ENCODE results near the gene STAC2. TPM values are rescaled to one million over a fixed set of nuclear protein-coding genes. Genes with fewer than 3 reads are reported as not detected.
A peak's percentile ranks its signal among the peaks of the same experiment; 100 is the strongest.

STAC2 gene
- total RNA-seq, 2 experiments from 2014 or later = not detected

DNA sequence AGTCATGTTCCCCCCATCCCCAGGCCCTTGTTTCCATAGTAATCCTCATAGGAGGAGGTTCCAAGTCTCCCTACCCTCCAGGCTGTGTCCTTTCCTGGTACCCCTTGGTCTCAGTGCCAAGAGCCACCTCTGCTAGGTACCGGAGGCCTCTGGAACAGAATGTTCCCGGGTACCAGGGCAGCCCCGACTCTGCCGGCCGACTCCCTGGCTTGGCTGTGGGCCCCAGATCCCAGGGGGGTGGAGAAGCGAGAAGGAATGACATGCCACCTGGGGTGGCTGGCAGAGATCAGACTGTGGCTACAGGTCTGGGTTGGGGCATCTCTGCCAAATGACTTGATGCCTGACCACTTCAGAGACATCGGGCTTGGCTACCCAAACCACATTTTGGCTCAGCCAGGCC lies 3.6 kb downstream of the STAC2 start:
- no peak overlapping the region for H3K4me3 Mint-ChIP-seq
- no peak for ATAC-seq
- no peak overlapping the region for H3K27ac Mint-ChIP-seq
- H3K9me3 Mint-ChIP-seq (ENCODE audit: low read depth) = no peaks in the 10 kb centered on the region
- POLR2A ChIA-PET = no interaction called here
- peaks cover 6% of the 10 kb centered on the region for H3K4me1 Mint-ChIP-seq
- CTCF ChIA-PET = interaction anchor here (1.1 to 1.8 kb wide), 4 partner anchors 10 to 23 kb away, joined by 3 to 7 read pairs (median 5); no protein-coding TSS in a partner anchor
- no peaks in the 10 kb centered on the region for H3K36me3 Mint-ChIP-seq (ENCODE audit: low read depth)
- DNase-seq = no peak
- intact Hi-C loops (cut with DNase I, micrococcal nuclease) = no loop called here
- H3K27me3 Mint-ChIP-seq = peaks cover 30% of the 10 kb centered on the region

DNA sequence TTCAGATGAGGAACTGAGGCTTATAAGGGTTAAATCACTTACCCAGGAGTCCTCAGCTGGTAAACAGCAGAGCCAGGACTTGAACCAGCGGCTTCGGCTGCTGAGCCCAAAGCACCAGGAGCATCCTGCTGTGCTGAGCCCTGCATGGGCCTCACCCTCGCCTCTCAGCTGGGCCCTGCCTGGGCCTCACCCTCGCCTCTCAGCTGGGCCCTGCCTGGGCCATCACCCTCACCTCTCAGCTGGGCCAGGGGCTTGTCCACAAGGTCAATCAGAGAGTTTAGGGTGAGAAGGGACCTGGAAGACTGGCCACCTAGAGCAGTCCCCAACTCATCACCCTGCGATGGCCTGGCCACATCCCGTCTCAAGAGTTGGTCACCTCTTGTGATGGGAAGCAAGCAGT lies 4.2 kb downstream of the STAC2 start:
- intact Hi-C loops (cut with DNase I, micrococcal nuclease) = no loop called here
- Mint-ChIP-seq H3K36me3 (ENCODE audit: low read depth) (no peaks in the 10 kb centered on the region), H3K4me1 (peaks cover 6% of the 10 kb centered on the region), H3K27ac (no peak overlapping the region), H3K9me3 (ENCODE audit: low read depth) (no peaks in the 10 kb centered on the region), H3K27me3 (peaks cover 35% of the 10 kb centered on the region), H3K4me3 (no peak overlapping the region)
- DNase-seq = no peak
- POLR2A ChIA-PET = no interaction called here
- CTCF ChIA-PET = interaction anchor here (0.6 to 1.2 kb wide), 4 partner anchors 11 to 23 kb away, joined by 3 to 6 read pairs (median 4); no protein-coding TSS in a partner anchor
- ATAC-seq = no peak

DNA sequence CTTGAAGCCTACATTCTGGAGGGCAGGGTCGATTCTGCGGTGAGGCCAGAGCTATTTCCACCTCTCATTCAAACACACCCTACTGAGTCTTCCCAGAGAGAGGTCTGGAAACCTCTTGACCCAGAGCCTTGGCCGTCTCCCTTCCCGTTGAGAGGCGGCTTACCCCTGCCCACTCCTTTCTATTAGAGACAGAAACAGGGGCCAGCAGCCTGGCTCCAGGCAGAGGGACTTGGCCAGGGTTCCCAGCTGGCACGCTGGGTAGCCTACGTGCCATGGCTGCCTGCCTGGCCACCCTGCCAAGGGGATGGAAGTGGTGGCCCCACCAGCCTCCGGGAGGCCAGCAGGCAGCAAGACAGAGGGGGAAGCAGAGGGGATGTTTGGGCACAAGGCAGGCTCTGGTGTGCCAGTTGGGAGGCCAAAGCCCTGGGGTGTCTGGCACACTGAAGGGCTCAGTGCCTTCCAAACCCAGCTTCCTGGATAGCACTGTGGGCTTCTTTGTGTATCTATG lies 6.0 kb downstream of the STAC2 start:
- Mint-ChIP-seq H3K36me3 (ENCODE audit: low read depth) (no peaks in the 10 kb centered on the region), H3K4me1 (peaks cover under 1% of the 10 kb centered on the region), H3K27me3 (peaks cover 27% of the 10 kb centered on the region), H3K9me3 (ENCODE audit: low read depth) (no peaks in the 10 kb centered on the region), H3K27ac (no peak overlapping the region), H3K4me3 (no peak overlapping the region)
- intact Hi-C loops (cut with DNase I, micrococcal nuclease) = no loop called here
- DNase-seq (no peak), ATAC-seq (no peak)
- CTCF ChIA-PET = interaction anchor here (1.0 to 1.3 kb wide), 3 partner anchors 12 to 24 kb away, joined by 3 to 4 read pairs (median 3); no protein-coding TSS in a partner anchor
- POLR2A ChIA-PET = no interaction called here

DNA sequence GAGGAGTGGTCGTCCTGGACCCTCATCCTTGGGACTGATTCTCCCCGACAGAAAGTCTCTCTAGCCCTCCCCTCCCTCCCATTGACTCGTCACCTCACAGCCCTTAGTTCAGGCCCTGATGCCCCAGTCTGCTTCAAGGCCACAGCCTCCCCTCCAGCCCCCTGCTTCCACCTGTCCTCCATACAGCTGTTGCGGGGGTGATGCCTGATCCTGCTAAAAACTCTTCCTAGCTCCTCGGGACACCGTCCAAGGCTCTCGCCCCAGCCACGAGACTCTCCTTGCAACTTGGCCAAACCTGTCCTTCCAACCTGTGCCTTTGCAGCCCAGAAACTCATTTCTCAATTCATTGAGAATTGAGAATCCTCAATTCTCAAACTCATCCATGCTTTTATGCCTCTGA lies 6.8 kb downstream of the STAC2 start:
- intact Hi-C loops (cut with DNase I, micrococcal nuclease) = no loop called here
- ATAC-seq = no peak
- CTCF ChIA-PET = interaction anchor here (0.6 to 1.3 kb wide), 4 partner anchors 12 to 179 kb away, joined by 3 to 4 read pairs (median 4); no protein-coding TSS in a partner anchor
- H3K4me3 Mint-ChIP-seq = no peak overlapping the region
- H3K27me3 Mint-ChIP-seq = peaks cover 22% of the 10 kb centered on the region
- no peak for DNase-seq
- POLR2A ChIA-PET = no interaction called here
- no peaks in the 10 kb centered on the region for H3K4me1 Mint-ChIP-seq
- H3K27ac Mint-ChIP-seq = no peak overlapping the region
- no peaks in the 10 kb centered on the region for H3K9me3 Mint-ChIP-seq (ENCODE audit: low read depth)
- no peaks in the 10 kb centered on the region for H3K36me3 Mint-ChIP-seq (ENCODE audit: low read depth)

DNA sequence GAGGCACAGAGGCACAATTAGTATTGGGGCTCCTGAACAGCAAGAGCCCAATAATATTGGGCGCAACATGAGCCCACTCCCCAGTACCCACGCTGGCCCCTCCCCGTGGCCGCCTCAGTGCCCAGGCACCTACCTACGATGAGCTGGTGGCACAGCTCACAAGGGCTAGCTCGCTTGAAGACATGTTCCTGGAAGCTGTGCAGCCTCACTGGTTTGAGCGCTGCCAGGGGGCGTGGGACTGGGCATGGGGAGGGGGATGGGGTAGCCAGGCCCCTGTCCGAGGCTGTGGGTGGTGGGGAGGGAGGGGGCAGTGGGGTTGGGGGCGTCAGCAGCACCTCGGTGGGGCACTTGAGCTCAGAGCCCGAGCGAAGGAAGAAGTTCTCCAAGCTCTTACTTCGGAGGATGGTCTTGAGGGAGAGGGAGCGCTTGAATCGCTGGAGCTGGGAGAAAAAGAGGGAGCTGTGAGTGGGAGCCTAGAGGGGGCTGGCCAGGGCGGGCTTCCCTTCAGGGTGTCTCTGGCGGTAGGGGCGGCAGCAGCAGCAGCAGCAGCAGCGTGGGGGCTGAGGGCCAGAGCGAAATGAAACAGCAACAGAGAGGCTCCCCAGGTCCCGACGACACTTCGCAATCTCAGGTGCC lies 7.9 kb downstream of the STAC2 start:
- H3K4me1 Mint-ChIP-seq = no peaks in the 10 kb centered on the region
- H3K4me3 Mint-ChIP-seq = no peak overlapping the region
- ATAC-seq = no peak
- no peaks in the 10 kb centered on the region for H3K9me3 Mint-ChIP-seq (ENCODE audit: low read depth)
- intact Hi-C loops (cut with DNase I, micrococcal nuclease) = no loop called here
- peaks cover 18% of the 10 kb centered on the region for H3K27me3 Mint-ChIP-seq
- H3K36me3 Mint-ChIP-seq (ENCODE audit: low read depth) = no peaks in the 10 kb centered on the region
- CTCF ChIA-PET = interaction anchor here (0.6 to 1.1 kb wide), 5 partner anchors 13 to 437 kb away, joined by 3 to 7 read pairs (median 3); no protein-coding TSS in a partner anchor
- DNase-seq = no peak
- H3K27ac Mint-ChIP-seq = no peak overlapping the region
- POLR2A ChIA-PET = interaction anchor here (0.6 to 0.8 kb wide), 3 partner anchors 12 to 126 kb away, joined by 3 to 8 read pairs (median 4); no protein-coding TSS in a partner anchor

DNA sequence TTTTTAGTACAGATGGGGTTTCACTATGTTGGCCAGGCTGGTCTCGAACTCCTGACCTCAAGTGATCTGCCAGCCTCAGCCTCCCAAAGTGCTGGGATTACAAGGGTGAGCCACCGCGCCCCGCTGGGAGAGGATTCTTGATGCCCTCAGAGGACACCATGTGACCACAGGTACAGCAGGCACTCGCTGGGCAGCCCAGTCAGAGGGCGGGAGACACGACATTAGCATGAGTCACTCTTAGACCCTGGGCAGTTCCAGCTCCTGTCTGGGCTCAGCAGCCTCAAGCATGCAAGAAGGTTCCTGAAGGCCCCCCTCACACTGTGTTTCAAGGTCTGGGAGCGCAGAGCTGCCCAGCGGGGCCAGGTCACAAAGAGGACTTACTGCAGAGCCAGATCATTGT lies 11.9 kb downstream of the STAC2 start:
- no peaks in the 10 kb centered on the region for H3K36me3 Mint-ChIP-seq (ENCODE audit: low read depth)
- no peak overlapping the region for H3K4me3 Mint-ChIP-seq
- no peaks in the 10 kb centered on the region for H3K9me3 Mint-ChIP-seq (ENCODE audit: low read depth)
- intact Hi-C loops (cut with DNase I, micrococcal nuclease) = no loop called here
- ATAC-seq = no peak
- peaks cover 11% of the 10 kb centered on the region for H3K27me3 Mint-ChIP-seq
- DNase-seq = no peak
- peaks cover 12% of the 10 kb centered on the region for H3K4me1 Mint-ChIP-seq
- ChIA-PET CTCF (no interaction called here), POLR2A (no interaction called here)
- no peak overlapping the region for H3K27ac Mint-ChIP-seq

DNA sequence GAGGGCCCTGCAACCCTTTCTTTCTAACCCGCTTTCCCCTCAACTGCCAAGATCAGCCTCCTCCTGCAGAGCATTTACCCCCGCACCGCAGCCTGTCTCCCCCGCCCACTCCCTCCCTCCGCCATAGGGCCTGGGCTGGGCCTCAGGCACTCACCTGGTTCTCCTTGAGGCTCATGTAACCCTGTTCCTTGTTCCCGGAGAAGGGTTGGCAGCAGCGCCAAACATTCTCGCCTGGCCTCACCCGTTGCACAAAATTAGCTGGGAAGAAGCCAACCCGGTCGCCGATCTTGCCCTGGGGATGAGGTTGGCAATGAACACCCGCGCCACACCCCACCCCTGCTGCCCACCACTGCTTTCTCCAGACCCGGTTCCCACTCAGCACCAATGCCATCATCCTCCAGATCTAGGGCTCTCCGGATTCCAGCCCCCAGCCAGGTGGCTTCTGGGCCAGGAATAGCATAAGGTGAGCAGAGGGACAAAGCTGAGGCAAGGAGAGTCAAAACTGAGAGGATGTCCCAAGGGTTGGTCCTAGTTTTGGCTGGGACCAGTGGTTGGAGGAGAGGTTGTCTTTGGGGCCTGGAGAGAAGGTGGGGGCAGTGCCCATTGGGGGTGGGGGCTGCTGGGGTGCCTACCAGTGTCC lies 12.8 kb downstream of the STAC2 start:
- POLR2A ChIA-PET = no interaction called here
- intact Hi-C loops (cut with DNase I, micrococcal nuclease) = no loop called here
- Mint-ChIP-seq H3K27ac (no peak overlapping the region), H3K4me3 (no peak overlapping the region), H3K36me3 (ENCODE audit: low read depth) (no peaks in the 10 kb centered on the region), H3K4me1 (peaks cover 21% of the 10 kb centered on the region), H3K9me3 (ENCODE audit: low read depth) (no peaks in the 10 kb centered on the region), H3K27me3 (peaks cover 9% of the 10 kb centered on the region)
- CTCF ChIA-PET = interaction anchor here (0.7 kb wide), 1 partner anchor 224 kb away, joined by 3 read pairs; no protein-coding TSS in a partner anchor
- DNase-seq = no peak
- no peak for ATAC-seq

DNA sequence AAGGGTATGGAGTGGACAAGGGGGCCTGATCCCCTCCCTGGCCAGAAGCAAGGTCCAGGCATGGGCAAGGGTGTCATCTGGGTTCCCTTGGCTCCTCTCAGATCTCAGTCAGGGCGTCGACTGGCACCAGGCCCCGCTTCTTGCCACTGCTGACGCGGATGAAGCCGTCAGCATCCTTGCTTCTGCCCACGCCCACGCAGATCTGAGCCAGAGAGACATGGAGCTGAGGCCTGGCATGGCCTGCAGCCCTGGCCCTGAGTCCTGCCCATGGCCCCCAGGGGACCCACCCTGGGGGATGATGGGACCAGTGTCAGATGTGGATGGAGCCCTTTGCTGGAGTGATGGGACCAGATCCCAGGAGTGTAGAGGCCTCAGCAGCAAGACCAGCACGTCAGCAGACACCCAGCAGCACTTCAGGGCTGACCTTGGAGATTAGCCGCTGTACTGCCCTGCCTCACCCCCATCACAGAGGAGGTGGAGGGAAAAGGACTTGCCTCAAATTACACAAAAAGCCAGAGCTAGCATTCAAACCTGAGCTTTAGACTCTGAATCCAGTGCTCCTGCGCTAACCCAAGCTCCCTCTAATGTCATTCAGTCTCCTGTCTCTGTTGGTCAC lies 13.4 kb downstream of the STAC2 start:
- Mint-ChIP-seq H3K27ac (no peak overlapping the region), H3K27me3 (peaks cover 7% of the 10 kb centered on the region), H3K36me3 (ENCODE audit: low read depth) (no peaks in the 10 kb centered on the region), H3K4me1 (peaks cover 24% of the 10 kb centered on the region), H3K9me3 (ENCODE audit: low read depth) (no peaks in the 10 kb centered on the region), H3K4me3 (no peak overlapping the region)
- intact Hi-C loops (cut with DNase I, micrococcal nuclease) = no loop called here
- CTCF ChIA-PET = interaction anchor here (0.6 to 0.7 kb wide), 2 partner anchors 225 to 422 kb away, joined by 3 to 4 read pairs; no protein-coding TSS in a partner anchor
- ATAC-seq = no peak
- POLR2A ChIA-PET = no interaction called here
- DNase-seq = no peak

DNA sequence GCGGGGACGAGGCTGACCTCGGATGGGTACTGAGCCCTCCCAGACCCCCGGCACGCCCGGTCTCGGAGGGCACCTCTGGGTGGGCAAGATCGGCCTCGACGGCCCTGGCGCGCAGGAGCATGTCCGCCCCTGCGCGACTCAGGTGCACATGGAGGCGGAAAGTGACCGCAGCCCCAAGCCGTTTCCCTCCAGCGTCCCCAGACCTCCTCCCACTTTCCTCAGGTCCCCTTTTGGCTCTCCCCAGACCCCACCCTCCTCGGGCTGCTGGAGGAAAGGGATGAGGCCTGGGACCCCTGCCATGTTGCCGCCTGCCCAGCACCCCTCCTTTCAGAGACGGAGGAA lies 15.7 kb downstream of the STAC2 start:
- Mint-ChIP-seq H3K9me3 (ENCODE audit: low read depth) (no peaks in the 10 kb centered on the region), H3K4me3 (peak overlapping the region; percentile 52), H3K27ac (peak overlapping the region; percentile 25), H3K4me1 (peaks cover 32% of the 10 kb centered on the region), H3K36me3 (ENCODE audit: low read depth) (peaks cover 1% of the 10 kb centered on the region), H3K27me3 (no peaks in the 10 kb centered on the region)
- no peak for DNase-seq
- ChIA-PET CTCF (interaction anchor here (0.9 to 8.2 kb wide), 4 partner anchors 10 to 45 kb away, joined by 5 to 170 read pairs (median 72); partner anchors contain the start of gene RPL19), POLR2A (interaction anchor here (0.6 to 1.3 kb wide), 2 partner anchors 10 to 16 kb away, joined by 3 to 6 read pairs; partner anchors contain the start of genes RPL19 and STAC2)
- intact Hi-C loops (cut with DNase I, micrococcal nuclease) = no loop called here
- ATAC-seq = no peak

DNA sequence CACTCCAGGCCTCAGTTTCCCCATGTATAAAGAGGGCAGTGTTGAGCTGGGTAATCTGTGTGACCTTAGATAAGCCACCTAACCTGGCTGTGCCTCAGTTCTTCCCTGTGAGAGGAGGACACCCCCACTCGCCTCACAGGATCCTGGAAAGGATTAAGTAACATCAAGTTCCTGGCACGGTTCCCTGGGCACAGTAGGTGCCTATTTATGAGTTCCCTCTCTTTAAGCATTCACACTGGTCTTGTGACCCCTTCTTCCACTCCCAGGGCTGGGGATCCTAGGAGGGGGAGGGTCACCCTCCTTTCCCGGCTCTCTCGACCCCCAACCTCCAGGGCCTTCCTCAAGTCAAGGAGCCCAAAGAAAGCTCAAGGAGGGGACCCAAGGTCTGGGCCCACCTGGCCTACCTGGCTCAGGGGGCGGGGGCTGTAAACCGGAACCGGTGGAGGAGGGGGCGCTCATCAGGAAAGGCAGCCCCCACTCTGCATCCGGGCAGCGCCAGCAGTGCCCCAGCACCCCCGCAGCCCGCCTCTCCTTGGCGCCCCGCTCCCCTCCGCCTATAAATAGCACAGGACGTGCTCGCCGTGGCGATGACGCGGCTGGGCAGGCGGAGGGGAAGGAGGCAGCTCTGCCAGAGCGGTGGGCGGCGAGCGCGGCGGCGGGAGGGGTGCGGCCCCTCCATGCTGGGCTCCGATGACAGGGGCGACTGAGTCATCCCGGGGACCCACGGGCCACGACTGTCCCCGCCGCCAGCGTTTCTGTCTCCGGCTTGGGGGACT lies 16.2 kb downstream of the STAC2 start:
- Mint-ChIP-seq H3K27ac (peak overlapping the region; percentile 24), H3K36me3 (ENCODE audit: low read depth) (peaks cover 7% of the 10 kb centered on the region), H3K4me1 (peaks cover 32% of the 10 kb centered on the region), H3K4me3 (peak overlapping the region; percentile 38), H3K27me3 (no peaks in the 10 kb centered on the region), H3K9me3 (ENCODE audit: low read depth) (no peaks in the 10 kb centered on the region)
- intact Hi-C loops (cut with DNase I, micrococcal nuclease) = loop anchor here (5.0 to 10.0 kb wide), 3 partner anchors 255 to 415 kb away; partner anchors contain the start of genes CDK12 (in 1 of the 2) and PPP1R1B (in 1 of the 2)
- ChIA-PET CTCF (interaction anchor here (0.5 to 8.2 kb wide), 7 partner anchors 10 to 417 kb away, joined by 3 to 170 read pairs (median 5); partner anchors contain the start of genes PPP1R1B and RPL19), POLR2A (interaction anchor here (0.6 to 1.3 kb wide), 3 partner anchors 10 to 107 kb away, joined by 3 to 6 read pairs (median 3); partner anchors contain the start of genes RPL19 and STAC2)
- ATAC-seq (peak; percentile 76), DNase-seq (peak; percentile 89)
